Cardiac fibroblast (primary cell): ENCODE measurements around the gene C20orf204.

Experiments
- DNase-seq, 2 donors: peaks; one replicate each; pipeline versions ENCODE4 v3.0.0 to v3.0.0-alpha.2; 2010; ENCODE audit warnings: low read depth in 2 of 2
- H3K4me3 ChIP-seq, 2 donors: replicated peaks in 1 of 2; 1 replicate in 1 of 2; 2 replicates in 1 of 2; pipeline ENCODE4 v1.5.1; 2011; ENCODE audit warnings: low read depth in 2 of 2, low read length in 2 of 2, mild to moderate bottlenecking in 2 of 2, moderate library complexity in 1 of 2
- TF ChIP-seq, protein P1 (sequence below): IDR thresholded peaks from one replicate; pipeline ENCODE4 v1.5.1; 2011; ENCODE audit warnings: low read depth, mild to moderate bottlenecking, low read length, inconsistent platforms

The C20orf204 gene

DNA sequence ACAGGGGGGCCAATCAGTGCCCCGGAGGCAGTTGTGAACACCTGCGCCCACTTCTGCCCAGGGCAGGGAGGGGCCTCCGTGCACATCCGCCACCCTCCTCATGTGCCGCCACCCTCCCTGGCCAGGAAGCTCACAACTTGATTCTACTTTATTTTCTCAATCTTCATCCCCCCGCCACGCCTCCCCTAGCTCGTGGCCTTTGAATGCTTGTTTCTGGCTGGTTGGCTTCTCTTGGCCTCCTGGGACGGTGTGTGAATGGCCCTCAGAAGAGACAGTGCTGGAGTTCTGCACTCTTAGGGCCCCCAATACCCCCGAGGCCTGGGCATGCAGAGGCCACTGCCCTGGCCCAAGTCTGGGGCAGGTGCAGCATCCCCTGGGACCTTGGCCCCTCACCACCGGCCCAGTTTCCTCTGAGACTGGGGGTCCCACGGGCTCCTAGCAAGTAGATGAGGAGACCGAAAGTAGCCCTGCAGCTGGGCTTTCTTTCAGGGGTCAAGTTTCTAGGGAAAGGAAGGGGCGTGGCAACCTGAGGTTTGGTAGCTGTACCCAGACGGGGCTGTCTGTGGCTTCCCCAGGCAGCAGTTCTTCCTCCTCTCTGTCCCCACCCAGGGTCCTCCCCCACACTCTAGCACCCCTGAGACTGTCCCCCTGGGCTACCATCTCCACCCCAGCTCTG is 42.0 kb downstream of the C20orf204 start:
- peak overlapping the region in 1 of 2 donors; percentile 67 for H3K4me3 ChIP-seq
- TF ChIP-seq, protein P1, sequence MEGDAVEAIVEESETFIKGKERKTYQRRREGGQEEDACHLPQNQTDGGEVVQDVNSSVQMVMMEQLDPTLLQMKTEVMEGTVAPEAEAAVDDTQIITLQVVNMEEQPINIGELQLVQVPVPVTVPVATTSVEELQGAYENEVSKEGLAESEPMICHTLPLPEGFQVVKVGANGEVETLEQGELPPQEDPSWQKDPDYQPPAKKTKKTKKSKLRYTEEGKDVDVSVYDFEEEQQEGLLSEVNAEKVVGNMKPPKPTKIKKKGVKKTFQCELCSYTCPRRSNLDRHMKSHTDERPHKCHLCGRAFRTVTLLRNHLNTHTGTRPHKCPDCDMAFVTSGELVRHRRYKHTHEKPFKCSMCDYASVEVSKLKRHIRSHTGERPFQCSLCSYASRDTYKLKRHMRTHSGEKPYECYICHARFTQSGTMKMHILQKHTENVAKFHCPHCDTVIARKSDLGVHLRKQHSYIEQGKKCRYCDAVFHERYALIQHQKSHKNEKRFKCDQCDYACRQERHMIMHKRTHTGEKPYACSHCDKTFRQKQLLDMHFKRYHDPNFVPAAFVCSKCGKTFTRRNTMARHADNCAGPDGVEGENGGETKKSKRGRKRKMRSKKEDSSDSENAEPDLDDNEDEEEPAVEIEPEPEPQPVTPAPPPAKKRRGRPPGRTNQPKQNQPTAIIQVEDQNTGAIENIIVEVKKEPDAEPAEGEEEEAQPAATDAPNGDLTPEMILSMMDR, result no peak
- DNase-seq, result no peak

DNA sequence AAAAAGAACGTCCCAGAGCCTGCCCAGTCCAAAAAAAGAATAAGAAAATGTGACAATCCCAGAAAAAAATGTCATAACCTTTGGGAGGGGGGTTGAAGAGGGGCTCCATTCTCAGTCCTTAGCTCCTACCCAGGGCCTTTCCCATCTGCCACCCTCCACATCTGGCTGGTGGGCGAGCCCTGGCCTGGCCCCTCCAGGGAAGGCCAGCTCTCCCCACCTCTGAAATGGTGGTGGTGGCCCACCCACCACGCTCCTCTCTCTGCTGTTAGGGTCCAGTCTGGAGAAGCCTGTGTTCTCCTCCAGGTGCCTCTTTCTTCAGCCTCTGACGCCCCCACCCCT is 42.9 kb downstream of the C20orf204 start:
- H3K4me3 ChIP-seq, result peak overlapping the region; percentile 67 to 76
- TF ChIP-seq, protein P1, result no peak
- DNase-seq, result no peak

DNA sequence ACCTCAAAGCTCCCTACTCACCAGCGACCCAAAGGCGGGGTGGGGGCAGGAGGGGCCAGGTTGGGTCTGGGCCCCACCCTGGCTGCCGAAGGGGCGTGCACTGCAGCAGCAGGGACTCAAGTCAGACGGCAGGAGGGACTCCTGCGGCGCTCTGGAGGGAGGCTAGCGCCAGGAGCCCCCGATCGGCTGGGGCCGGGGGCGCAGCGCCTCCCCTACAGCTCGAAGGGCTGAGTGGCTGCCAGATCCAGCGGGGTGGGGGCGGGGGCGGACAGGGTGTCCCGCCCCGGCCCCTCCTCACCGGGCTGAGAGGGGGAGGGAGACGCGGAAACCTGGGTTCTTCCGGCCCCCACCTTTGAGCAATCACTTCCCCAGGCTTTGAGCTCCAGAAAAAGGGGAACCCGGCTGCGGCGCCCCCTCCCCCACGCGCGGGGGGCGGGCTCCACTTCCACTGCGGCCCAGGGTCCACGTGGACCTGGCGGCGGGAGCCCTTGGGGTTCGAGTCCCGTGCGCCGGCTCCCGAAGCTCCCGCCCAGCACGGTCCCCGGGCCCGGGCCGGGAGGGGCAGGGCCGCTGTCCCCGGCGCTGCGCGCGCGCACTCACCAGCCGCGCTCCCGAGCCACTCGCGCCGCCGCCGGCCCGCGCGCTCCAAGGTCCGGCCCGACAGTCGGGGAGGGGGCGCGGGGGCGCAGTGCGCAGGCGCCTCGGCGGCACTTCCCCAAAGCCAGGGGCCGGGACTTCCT is 43.5 kb downstream of the C20orf204 start, which contains the start of gene RGS19:
TSS of gene RGS19 (minus strand) at position 246 of the 740 bp plus-strand sequence. CDS start 2,632 bp downstream, outside the sequence.
- peak within 1 kb of the TSS; percentile 67 to 76 for H3K4me3 ChIP-seq
- TF ChIP-seq, protein P1, result no peak
- peak; percentile 41 to 76 for DNase-seq

- H3K4me3 ChIP-seq, result peak within 1 kb of the TSS; percentile 67 to 76
- DNase-seq, result no peak
- TF ChIP-seq, protein P1, result no peak
Measured at GRCh38 chr20:64080013-64080812, 44.2 kb downstream of the C20orf204 start, which contains the start of gene OPRL1. OPRL1 (plus strand) TSS chr20:64080082; CDS start chr20:64092721, 12,639 bp downstream.

DNA sequence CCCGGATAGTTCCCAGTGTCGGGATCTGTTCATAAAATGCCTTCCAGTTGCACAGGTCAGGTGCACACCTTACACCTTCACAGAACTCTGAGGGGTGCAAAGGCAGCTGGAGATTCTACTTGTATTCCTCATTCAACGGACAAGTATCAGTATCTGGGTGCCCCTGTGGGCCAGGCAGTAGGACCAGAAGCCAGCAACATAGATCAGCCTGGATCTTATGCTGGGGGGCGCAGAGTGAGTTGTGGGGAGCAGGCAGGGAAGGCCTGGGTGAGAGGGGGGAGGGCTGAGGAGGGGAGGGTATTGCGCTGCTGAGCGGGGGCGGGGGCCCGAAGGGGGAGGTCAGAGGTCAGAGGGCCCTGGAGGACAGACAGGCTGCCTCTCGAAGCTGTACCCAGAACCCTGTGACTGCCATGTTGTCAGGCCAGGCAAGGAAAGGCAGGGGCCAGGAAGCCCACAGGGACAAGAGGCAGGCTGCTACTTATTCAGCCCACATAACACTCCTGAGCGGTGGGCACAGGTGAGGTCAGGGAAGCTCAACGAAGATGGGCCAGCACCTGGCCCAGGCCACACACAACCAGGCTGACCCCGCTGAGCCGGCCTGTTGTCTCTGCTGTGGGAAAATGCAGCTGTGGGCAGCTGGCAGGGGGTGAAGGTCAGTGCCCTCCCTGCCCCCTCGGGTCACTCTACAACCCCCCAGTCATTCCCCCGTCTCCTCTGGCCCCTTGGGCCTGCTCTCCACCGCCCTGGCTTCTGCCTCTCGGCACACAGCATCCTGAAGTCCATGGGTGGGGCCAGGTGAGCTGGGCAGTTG is 45.0 kb downstream of the C20orf204 start:
- no peak overlapping the region for H3K4me3 ChIP-seq
- no peak for DNase-seq
- TF ChIP-seq, protein P1, result no peak

- no peak overlapping the region for H3K4me3 ChIP-seq
- TF ChIP-seq, protein P1, result no peak
- DNase-seq, result no peak
Measured at GRCh38 chr20:64081624-64081964, 45.6 kb downstream of the C20orf204 start.
